HG02798 (cell line): Measurements from ENCODE around the gene TOMM34.

Experiments used
- ATAC-seq: cut with Tn5 transposase; IDR thresholded peaks from one replicate; pipeline ENCODE4 v1.9.1; 2021; ENCODE audit warnings: mild to moderate bottlenecking; ENCODE audit not compliant: unreplicated experiment, poor library complexity

Gene TOMM34

GRCh38 chr20:44936510-44936909 lies 23.7 kb downstream of the TOMM34 start:
- no peak for ATAC-seq

- no peak for ATAC-seq
Measured at GRCh38 chr20:44932916-44933315, 27.3 kb downstream of the TOMM34 start.

- no peak for ATAC-seq
Measured at GRCh38 chr20:44931911-44932310, 28.3 kb downstream of the TOMM34 start.

DNA sequence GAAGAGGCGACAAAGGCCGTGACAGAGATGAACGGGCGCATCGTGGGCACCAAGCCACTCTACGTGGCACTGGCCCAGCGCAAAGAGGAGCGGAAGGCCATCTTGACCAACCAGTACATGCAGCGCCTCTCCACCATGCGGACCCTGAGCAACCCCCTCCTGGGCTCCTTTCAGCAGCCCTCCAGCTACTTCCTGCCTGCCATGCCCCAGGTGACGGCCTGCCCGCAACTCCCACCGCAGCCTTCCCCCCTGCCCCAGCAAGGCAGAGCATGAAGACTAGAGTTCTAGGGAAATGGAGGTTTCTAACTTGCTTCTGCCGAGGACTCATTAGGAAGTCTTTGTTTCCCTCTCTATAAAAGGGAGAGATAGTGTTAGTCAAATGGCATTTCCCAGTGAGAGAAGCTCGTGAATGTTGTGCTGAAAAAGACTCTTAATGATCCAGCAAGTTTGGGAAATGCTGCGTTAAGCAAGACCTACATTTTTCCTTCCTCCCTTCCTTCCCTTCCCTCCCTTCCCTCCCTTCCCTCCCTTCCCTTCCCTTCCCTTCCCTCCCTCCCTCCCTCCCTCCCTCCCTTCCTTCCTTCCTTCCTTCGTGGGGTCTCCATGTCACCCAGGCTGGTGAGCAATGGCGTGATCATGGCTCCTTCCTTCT lies 29.6 kb downstream of the TOMM34 start:
- no peak for ATAC-seq

- no peak for ATAC-seq
Measured at GRCh38 chr20:44928595-44928994, 31.6 kb downstream of the TOMM34 start.

DNA sequence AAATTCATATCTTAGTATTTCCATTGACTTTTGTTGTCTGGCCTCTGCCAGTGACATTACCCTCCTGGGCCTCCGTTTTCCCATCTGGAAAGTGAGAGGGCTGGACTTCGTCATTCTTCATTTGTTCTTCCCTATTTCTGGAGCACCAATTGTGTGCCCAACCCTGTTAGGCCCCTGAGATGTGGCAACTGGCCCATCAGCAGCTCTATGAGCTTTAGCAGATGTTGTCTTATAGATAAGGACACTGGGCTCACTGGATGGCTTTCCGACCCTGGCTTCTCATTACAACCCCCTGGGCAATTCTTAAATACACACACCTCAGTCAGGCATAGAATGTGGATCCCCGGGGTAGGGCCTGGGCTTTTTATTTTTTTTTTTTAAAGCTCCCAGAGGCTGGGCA lies 35.7 kb downstream of the TOMM34 start:
- no peak for ATAC-seq

- no peak for ATAC-seq
Measured at GRCh38 chr20:44921447-44921846, 38.8 kb downstream of the TOMM34 start.

GRCh38 chr20:44918761-44919160 lies 41.4 kb downstream of the TOMM34 start:
- ATAC-seq, result no peak

- ATAC-seq, result no peak
Measured at GRCh38 chr20:44918342-44918741, 41.9 kb downstream of the TOMM34 start.

- ATAC-seq, result no peak
Measured at GRCh38 chr20:44917399-44917798, 42.8 kb downstream of the TOMM34 start.

DNA sequence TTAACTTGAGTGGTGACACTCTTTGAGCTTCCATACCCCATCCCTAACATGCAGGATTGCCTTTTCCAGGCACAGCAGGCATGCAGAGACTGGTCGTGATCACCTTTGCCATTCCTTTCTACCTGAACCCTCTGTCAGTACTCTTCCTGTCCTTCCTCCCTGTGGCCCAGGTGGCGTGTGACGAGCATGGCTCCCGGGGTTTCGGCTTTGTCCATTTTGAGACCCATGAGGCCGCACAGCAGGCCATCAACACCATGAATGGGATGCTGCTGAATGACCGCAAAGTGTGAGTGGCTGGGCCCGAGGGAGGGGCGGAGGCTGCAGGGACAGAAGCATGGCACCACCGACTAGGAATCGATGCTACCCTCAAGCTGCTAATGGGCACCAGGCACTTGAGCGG lies 43.6 kb downstream of the TOMM34 start:
- ATAC-seq, result no peak

- ATAC-seq, result no peak
Measured at GRCh38 chr20:44914924-44915323, 45.3 kb downstream of the TOMM34 start.

DNA sequence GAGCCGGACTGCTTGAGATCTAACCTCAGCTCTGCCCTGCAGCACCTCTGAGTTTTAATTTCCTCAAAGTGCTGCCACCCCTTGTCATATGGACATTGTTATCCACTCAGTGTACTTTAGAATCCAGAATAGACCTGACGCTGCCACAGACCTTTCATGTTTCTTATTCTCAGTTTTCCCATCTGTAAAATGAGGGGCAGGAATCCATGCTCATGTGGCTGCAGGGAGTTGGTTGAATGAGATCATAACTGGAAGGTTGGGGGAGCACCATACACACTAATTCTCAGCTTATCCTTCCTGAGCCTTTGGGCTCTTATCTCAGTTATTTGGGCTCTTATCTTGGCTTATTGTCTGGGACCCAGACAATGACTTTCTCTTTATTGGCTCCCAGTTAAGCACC lies 48.0 kb downstream of the TOMM34 start:
- ATAC-seq, result no peak

DNA sequence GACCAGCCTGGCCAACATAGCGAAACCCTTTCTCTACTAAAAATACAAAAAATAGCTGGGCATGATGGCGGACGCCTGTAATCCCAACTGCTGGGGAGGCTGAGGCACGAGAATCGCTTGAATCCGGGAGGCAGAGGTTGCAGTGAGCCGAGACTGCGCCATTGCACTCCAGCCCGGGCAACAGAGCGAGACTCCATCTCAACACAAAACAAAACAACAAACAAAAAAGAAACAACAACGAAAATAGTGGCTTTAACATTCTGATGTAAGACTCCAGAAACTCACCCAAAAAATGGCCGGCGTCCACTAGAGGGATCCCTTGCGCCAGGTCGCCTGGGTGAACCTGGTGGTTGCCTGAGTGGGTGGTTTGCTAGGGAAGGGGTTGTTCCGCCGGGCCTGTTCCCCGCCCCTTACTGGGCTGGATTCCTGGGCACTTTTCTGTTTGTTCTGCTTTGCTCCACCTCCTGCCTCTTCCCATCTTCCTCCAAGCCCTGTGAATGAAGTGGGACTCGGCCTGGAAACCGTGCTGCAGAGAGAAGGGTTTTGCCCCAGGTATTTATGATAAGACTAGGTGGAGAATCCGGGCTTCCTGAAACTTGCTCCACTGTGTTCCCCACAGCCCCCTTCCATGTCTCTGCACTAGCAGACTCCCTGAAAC lies 48.8 kb downstream of the TOMM34 start:
- no peak for ATAC-seq

GRCh38 chr20:44910690-44911262 lies 49.4 kb downstream of the TOMM34 start:
- no peak for ATAC-seq

DNA sequence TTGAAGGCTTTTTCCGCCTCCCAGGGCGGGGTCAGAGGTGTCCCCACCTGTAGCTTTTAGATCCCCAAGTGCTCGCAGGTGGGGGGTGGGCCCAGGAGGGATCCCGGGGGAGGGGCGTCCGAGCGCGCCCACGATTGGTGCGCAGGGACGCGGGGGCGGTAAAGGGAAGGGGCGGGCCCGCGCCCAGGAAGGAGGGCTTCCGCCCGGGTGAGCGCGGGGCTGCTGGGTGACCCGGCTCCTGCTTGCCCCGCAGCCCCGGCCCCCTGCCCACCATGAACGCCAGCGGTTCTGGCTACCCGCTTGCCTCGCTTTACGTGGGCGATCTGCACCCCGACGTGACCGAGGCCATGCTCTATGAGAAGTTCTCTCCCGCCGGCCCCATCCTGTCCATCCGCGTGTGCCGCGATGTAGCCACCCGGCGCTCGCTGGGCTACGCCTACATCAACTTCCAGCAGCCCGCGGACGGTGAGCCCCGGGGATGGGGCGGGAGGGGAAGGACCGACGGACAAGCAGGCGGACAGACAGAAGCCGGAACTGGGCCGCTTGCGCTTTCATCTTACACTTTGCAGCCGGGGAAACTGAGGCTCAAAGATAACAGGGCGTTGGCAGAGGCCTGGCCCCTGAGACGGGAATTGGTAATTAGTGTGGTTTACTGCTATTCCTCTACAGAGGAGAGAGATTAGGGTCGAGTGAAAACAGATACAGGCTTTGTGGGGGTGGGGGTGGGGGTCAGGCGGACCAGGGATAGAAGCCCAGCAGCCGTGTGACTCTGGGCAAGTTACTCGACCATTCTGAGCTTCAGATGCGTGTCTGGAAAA lies 50.1 kb downstream of the TOMM34 start, which contains the start of gene PABPC1L:
Gene PABPC1L (plus strand): TSS at position 189 of the 818 bp plus-strand sequence. CDS start 84 bp downstream, at position 273.
- peak; percentile 95 for ATAC-seq

GRCh38 chr20:44908987-44909871 lies 51.0 kb downstream of the TOMM34 start:
- ATAC-seq, result no peak

- no peak for ATAC-seq
Measured at GRCh38 chr20:44904377-44904776, 55.8 kb downstream of the TOMM34 start.

DNA sequence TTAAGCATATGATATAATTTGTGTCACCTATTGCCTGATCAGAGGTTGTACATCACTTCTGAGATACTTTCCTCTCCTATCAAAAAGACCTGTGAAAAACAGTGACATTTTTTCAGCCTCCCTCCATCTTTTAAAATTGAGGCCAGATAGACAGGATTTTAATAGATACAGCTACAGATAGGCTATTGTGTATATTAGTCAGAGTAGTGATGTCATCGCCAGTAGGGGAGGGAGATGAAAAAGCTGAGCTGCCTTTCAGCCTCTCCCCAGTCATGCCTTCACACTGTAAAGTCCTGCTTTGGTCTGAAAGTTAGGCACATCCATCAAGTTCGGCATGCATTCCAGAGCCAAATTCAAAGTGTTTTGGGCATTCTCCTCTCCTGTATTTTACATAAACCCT lies 58.2 kb downstream of the TOMM34 start:
- no peak for ATAC-seq
